Measurements from ENCODE around the gene CTSS.

GRCh38 chr1:150760013-150760412 is 5.6 kb downstream of the CTSS start:
- TF ChIP-seq, protein P1, sequence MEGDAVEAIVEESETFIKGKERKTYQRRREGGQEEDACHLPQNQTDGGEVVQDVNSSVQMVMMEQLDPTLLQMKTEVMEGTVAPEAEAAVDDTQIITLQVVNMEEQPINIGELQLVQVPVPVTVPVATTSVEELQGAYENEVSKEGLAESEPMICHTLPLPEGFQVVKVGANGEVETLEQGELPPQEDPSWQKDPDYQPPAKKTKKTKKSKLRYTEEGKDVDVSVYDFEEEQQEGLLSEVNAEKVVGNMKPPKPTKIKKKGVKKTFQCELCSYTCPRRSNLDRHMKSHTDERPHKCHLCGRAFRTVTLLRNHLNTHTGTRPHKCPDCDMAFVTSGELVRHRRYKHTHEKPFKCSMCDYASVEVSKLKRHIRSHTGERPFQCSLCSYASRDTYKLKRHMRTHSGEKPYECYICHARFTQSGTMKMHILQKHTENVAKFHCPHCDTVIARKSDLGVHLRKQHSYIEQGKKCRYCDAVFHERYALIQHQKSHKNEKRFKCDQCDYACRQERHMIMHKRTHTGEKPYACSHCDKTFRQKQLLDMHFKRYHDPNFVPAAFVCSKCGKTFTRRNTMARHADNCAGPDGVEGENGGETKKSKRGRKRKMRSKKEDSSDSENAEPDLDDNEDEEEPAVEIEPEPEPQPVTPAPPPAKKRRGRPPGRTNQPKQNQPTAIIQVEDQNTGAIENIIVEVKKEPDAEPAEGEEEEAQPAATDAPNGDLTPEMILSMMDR (IDR thresholded peaks at IDR 0.05): no peak
- TF ChIP-seq POLR2A (IDR thresholded peaks at IDR 0.05) (no peak), POLR2AphosphoS5 (IDR thresholded peaks at IDR 0.05) (no peak)
